IPS-18a (cell line): Measurements from ENCODE around the gene SPSB1.

Experiments used
- H3K27ac ChIP-seq: one replicate; pipeline ENCODE4 v1.5.1; 2013; ENCODE audit warnings: low read length
- H3K27me3 ChIP-seq: one replicate; pipeline ENCODE4 v1.6.1; 2013; ENCODE audit warnings: mild to moderate bottlenecking, low read length; ENCODE audit not compliant: control insufficient read depth, insufficient read depth
- H3K36me3 ChIP-seq: one replicate; pipeline ENCODE4 v1.6.1; 2013; ENCODE audit warnings: low read depth, low read length; ENCODE audit not compliant: control insufficient read depth
- H3K4me1 ChIP-seq: one replicate; pipeline ENCODE4 v1.6.1; 2013; ENCODE audit warnings: low read depth, low read length; ENCODE audit not compliant: control insufficient read depth
- H3K4me3 ChIP-seq: one replicate; pipeline ENCODE4 v1.5.1; 2013; ENCODE audit warnings: low read length
- H3K9ac ChIP-seq: one replicate; pipeline ENCODE4 v1.6.1; 2013; ENCODE audit warnings: mild to moderate bottlenecking, low read length, moderate library complexity
- H3K9me3 ChIP-seq: one replicate; pipeline ENCODE4 v1.6.1; 2013; ENCODE audit warnings: low read depth, low read length; ENCODE audit not compliant: control insufficient read depth

Gene SPSB1

DNA sequence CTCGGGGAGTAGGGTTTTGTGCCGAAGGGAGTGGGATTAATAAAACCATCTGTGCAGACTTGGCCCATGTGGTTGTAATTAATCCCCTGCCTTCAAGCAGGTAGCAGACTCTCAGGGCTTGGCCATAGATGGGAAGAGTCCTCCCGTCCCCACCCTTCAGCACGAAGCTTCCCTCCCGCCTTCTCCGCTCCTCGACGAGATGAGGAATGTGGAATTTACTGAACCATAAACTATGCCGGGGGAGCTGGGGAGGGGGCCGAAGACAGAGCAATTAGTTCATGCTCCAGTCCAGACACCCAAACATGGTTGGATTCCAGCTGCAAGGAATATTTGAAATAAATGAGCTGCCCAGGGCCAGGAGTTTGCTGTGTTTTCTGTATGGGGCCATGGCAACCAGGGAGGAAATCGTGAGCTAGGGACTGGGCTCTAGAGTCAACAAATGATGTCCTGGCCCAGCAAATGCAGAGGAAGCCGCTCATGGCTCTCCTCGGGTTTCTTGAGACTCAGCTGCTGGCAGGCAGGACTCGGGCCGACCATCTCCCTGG lies 78.8 kb downstream of the SPSB1 start:
- Histone ChIP-seq H3K4me3 (no peak overlapping the region), H3K27ac (no peak overlapping the region)

GRCh38 chr1:9371951-9372350 lies 79.3 kb downstream of the SPSB1 start:
- Histone ChIP-seq H3K36me3 (no peaks in the 10 kb centered on the region), H3K27me3 (no peaks in the 10 kb centered on the region), H3K27ac (no peak overlapping the region), H3K9ac (no peak overlapping the region), H3K4me3 (no peak overlapping the region), H3K4me1 (no peaks in the 10 kb centered on the region), H3K9me3 (no peaks in the 10 kb centered on the region)

More for the DNA sequence above, 78.8 kb downstream of the SPSB1 start:
- no peaks in the 10 kb centered on the region for H3K9me3 ChIP-seq
- H3K4me1 ChIP-seq: no peaks in the 10 kb centered on the region
- no peak overlapping the region for H3K9ac ChIP-seq
- H3K36me3 ChIP-seq: no peaks in the 10 kb centered on the region
- no peaks in the 10 kb centered on the region for H3K27me3 ChIP-seq

DNA sequence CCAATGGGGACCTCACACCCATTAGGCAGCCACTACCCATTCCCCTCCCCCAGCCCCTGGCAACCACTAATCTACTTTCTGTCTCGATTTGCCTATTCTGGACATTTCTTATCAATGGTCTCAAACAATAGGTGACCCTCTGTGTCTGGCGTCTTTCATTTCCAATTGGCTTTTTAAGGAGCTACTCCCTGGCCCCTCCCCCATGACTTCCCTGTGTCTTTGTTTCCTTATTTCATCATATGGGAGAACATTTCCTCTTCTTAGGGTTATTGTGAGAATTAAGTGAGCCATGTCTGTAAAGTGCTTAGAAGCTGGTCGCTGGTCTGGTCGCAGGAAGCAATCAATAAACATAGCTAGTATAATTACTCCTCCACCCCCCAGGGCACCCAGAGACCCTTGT lies 80.9 kb downstream of the SPSB1 start:
- no peaks in the 10 kb centered on the region for H3K36me3 ChIP-seq
- no peak overlapping the region for H3K9ac ChIP-seq
- H3K27me3 ChIP-seq: no peaks in the 10 kb centered on the region
- H3K9me3 ChIP-seq: no peaks in the 10 kb centered on the region
- no peak overlapping the region for H3K27ac ChIP-seq
- H3K4me3 ChIP-seq: no peak overlapping the region
- no peaks in the 10 kb centered on the region for H3K4me1 ChIP-seq

GRCh38 chr1:9374748-9375341 lies 82.2 kb downstream of the SPSB1 start:
- H3K9me3 ChIP-seq: no peaks in the 10 kb centered on the region
- no peak overlapping the region for H3K27ac ChIP-seq
- H3K9ac ChIP-seq: no peak overlapping the region
- no peak overlapping the region for H3K4me3 ChIP-seq
- H3K36me3 ChIP-seq: no peaks in the 10 kb centered on the region
- H3K27me3 ChIP-seq: no peaks in the 10 kb centered on the region
- H3K4me1 ChIP-seq: no peaks in the 10 kb centered on the region

DNA sequence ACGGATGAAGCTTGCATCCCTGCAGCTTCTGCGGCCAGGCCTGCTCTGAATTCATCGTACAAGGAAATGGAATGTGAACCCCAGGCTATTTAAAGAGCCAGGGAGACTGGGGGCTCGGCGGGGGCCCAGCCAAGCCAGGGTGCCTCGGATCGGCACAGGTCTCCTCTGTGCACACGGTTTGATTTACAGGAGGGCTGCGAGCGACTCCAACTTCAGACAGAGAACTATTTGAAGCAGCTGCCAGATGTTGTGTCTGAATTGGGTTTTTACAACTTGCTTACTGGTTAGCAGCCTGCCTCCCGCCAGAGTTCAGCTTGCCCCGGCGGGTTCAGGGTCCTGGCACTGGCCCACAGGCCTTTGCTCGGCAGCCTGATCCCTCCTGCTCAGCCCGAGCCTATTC lies 83.2 kb downstream of the SPSB1 start:
- Histone ChIP-seq H3K9ac (no peak overlapping the region), H3K9me3 (no peaks in the 10 kb centered on the region), H3K27ac (no peak overlapping the region), H3K4me3 (no peak overlapping the region), H3K4me1 (no peaks in the 10 kb centered on the region), H3K36me3 (no peaks in the 10 kb centered on the region), H3K27me3 (no peaks in the 10 kb centered on the region)

- Histone ChIP-seq H3K27me3 (no peaks in the 10 kb centered on the region), H3K4me3 (no peak overlapping the region), H3K9me3 (no peaks in the 10 kb centered on the region), H3K4me1 (no peaks in the 10 kb centered on the region), H3K27ac (no peak overlapping the region), H3K36me3 (no peaks in the 10 kb centered on the region), H3K9ac (no peak overlapping the region)
Measured at GRCh38 chr1:9376430-9376829, 83.7 kb downstream of the SPSB1 start.

DNA sequence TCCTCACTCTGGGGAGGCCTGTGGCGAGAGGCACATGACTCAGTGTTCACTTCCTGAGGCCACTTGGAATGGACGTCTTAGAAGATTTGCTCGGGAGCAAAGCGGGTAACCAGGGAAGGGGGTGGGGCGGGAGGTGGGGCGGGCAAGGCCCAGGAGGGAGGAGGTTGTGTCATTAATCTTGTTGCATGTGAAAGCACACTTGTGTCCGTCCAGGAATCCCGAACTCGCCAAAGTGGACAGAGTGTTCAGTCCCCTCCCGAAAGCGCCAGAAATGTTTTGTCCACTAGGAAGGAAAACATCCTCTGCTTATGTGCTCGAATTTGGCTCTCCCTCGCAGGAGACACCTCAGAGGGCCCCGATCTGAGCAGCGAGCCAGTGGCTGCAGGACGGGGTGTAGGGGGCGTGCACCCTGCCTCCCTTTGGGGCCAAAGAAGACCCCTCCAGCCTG lies 84.2 kb downstream of the SPSB1 start:
- Histone ChIP-seq H3K9me3 (no peaks in the 10 kb centered on the region), H3K9ac (no peak overlapping the region), H3K36me3 (no peaks in the 10 kb centered on the region), H3K4me3 (no peak overlapping the region), H3K4me1 (no peaks in the 10 kb centered on the region), H3K27me3 (no peaks in the 10 kb centered on the region), H3K27ac (no peak overlapping the region)

GRCh38 chr1:9378801-9379200 lies 86.1 kb downstream of the SPSB1 start:
- Histone ChIP-seq H3K4me3 (no peak overlapping the region), H3K27me3 (no peaks in the 10 kb centered on the region), H3K4me1 (no peaks in the 10 kb centered on the region), H3K9me3 (no peaks in the 10 kb centered on the region), H3K9ac (no peak overlapping the region), H3K36me3 (no peaks in the 10 kb centered on the region), H3K27ac (no peak overlapping the region)

DNA sequence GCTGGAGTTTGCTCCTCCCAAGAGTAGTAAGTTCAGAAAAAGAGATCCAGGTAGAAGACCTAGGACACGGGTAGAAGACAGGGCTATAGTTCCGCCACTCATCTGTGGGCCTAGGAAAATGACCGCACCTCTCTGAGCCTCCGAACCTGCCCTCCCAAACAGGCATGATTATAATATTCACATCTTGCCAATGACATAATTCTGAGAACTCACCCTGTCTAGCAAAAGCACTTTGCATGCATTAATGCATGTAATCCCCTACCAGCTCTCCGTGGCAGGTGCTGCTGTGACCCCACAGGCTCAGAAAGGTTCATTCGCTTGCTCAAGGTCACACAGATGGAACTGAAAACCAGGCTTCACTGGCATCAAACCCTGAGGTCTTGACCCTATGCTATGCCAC lies 88.0 kb downstream of the SPSB1 start:
- no peak overlapping the region for H3K9ac ChIP-seq
- no peaks in the 10 kb centered on the region for H3K27me3 ChIP-seq
- no peaks in the 10 kb centered on the region for H3K36me3 ChIP-seq
- no peak overlapping the region for H3K4me3 ChIP-seq
- no peak overlapping the region for H3K27ac ChIP-seq
- H3K4me1 ChIP-seq: no peaks in the 10 kb centered on the region
- H3K9me3 ChIP-seq: no peaks in the 10 kb centered on the region

GRCh38 chr1:9382643-9383491 lies 90.2 kb downstream of the SPSB1 start:
- Histone ChIP-seq H3K27ac (no peak overlapping the region), H3K4me1 (no peaks in the 10 kb centered on the region), H3K4me3 (no peak overlapping the region), H3K9me3 (no peaks in the 10 kb centered on the region), H3K36me3 (no peaks in the 10 kb centered on the region), H3K9ac (no peak overlapping the region), H3K27me3 (no peaks in the 10 kb centered on the region)

DNA sequence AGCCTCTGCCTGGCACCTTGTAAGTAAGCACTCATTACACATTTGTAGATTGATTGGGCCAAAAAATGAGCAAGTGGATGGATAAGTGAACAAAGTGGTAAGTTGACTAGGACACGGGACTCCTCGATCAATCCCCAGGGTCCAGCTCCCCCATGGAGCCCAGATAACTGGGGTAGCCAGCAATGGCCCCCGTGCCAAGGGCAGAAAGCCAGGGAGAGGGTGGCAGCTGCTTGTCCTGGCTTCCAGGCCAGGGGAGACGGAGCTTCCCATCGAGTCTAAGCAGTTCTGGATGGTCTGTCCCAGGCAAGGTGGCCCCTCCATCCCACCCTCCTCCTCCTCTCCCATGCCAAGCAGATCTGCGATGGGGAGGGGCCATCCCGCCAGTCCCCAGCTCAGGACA lies 91.4 kb downstream of the SPSB1 start:
- H3K27ac ChIP-seq: no peak overlapping the region
- no peaks in the 10 kb centered on the region for H3K27me3 ChIP-seq
- H3K9ac ChIP-seq: no peak overlapping the region
- no peaks in the 10 kb centered on the region for H3K4me1 ChIP-seq
- H3K4me3 ChIP-seq: no peak overlapping the region
- H3K9me3 ChIP-seq: no peaks in the 10 kb centered on the region
- H3K36me3 ChIP-seq: no peaks in the 10 kb centered on the region
